Activated CD4-positive, alpha-beta T cell treated with anti-CD3 and anti-CD28 coated beads, Interleukin-2, amount 10 ng/mL, durations not matched to agents 7 days and 5 days (primary cell): Measurements from ENCODE around the gene E2F4. TPM values are rescaled to one million over a fixed set of nuclear protein-coding genes. Genes with fewer than 3 reads are reported as not detected.

Experiments
- CTCF ChIA-PET: fragments of 350-600 bp; sonication (Branson Sonifier 250); formaldehyde crosslinking; loops from one replicate; lab custom pipeline; 2021; ENCODE audit warnings: antibody characterized with exemption; lab: Charles Lee
- POLR2A ChIA-PET: fragments of 350-600 bp; sonication (Branson Sonifier 250); formaldehyde crosslinking; loops from one replicate; lab custom pipeline; 2021; ENCODE audit warnings: antibody characterized with exemption; lab: Charles Lee
- DNase-seq: peaks from one replicate; pipeline ENCODE4 v3.0.0-alpha.2; 2020
- H3K27ac Mint-ChIP-seq: one replicate; pipeline ENCODE4 v1.8.0; 2021; ENCODE audit warnings: mild to moderate bottlenecking, moderate library complexity, mixed read lengths
- H3K27me3 Mint-ChIP-seq: one replicate; pipeline ENCODE4 v1.8.0; 2021; ENCODE audit warnings: mixed read lengths
- H3K36me3 Mint-ChIP-seq: one replicate; pipeline ENCODE4 v1.8.0; 2021; ENCODE audit warnings: low read depth, mixed read lengths
- H3K4me1 Mint-ChIP-seq: one replicate; pipeline ENCODE4 v1.8.0; 2021; ENCODE audit warnings: mixed read lengths
- H3K4me3 Mint-ChIP-seq: one replicate; pipeline ENCODE4 v1.8.0; 2021; ENCODE audit warnings: mild to moderate bottlenecking, moderate library complexity, mixed read lengths
- H3K9me3 Mint-ChIP-seq: one replicate; pipeline ENCODE4 v1.8.0; 2021; ENCODE audit warnings: mixed read lengths
- total RNA-seq, 2 experiments: library from RNA; stranded (reverse); gene quantifications; one replicate each; pipeline ENCODE4 v1.2.3, GENCODE V29; 2021

The E2F4 gene
- total RNA-seq, 2 experiments from 2014 or later = 114 to 120 TPM

- H3K9me3 Mint-ChIP-seq = no peaks in the 10 kb centered on the region
- ChIA-PET POLR2A (no interaction called here), CTCF (interaction anchor here (0.5 to 3.3 kb wide), 7 partner anchors 9 to 103 kb away, joined by 3 to 20 read pairs (median 3); partner anchors contain the start of genes FHOD1, SLC9A5 and TMEM208)
- H3K4me3 Mint-ChIP-seq = no peak overlapping the region
- H3K4me1 Mint-ChIP-seq = peaks cover 26% of the 10 kb centered on the region
- H3K27me3 Mint-ChIP-seq = no peaks in the 10 kb centered on the region
- H3K27ac Mint-ChIP-seq = no peak overlapping the region
- peaks cover 20% of the 10 kb centered on the region for H3K36me3 Mint-ChIP-seq
- DNase-seq = no peak
Observed at GRCh38 chr16:67238806-67239470, 47.0 kb downstream of the E2F4 start.

DNA sequence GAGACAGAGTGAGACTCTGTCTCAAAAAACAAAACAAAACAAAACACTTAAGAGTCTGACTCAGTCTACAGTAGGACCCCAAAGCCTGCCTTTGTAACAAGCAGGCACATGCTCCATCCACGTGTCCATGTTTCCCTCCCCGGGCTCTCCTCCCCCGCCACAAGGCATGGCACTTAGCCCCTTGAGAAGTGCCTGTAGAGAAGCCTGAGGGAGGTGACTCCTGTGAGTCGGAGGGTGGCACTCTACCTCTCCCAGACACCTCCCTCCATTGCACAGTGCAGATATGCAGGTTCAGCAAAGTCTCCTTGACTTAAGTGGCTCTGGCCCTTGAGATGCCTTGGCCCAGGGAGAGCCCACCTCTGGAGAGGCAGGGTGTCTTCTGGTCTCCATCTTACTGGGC is 48.6 kb downstream of the E2F4 start:
- Mint-ChIP-seq H3K4me3 (no peak overlapping the region), H3K27ac (no peak overlapping the region), H3K9me3 (no peaks in the 10 kb centered on the region), H3K4me1 (peaks cover 42% of the 10 kb centered on the region), H3K27me3 (no peaks in the 10 kb centered on the region), H3K36me3 (peaks cover 20% of the 10 kb centered on the region)
- CTCF ChIA-PET = no interaction called here
- POLR2A ChIA-PET = no interaction called here
- DNase-seq = no peak

- CTCF ChIA-PET = interaction anchor here (0.6 to 1.3 kb wide), 3 partner anchors 8 to 186 kb away, joined by 3 to 6 read pairs (median 4); partner anchors contain the start of gene TMEM208
- Mint-ChIP-seq H3K4me1 (peaks cover 40% of the 10 kb centered on the region), H3K27me3 (no peaks in the 10 kb centered on the region), H3K36me3 (peaks cover 16% of the 10 kb centered on the region), H3K4me3 (no peak overlapping the region), H3K27ac (peak overlapping the region; percentile 28), H3K9me3 (no peaks in the 10 kb centered on the region)
- DNase-seq = no peak
- POLR2A ChIA-PET = no interaction called here
Observed at GRCh38 chr16:67241008-67241900, 49.3 kb downstream of the E2F4 start.

- Mint-ChIP-seq H3K4me3 (no peak overlapping the region), H3K9me3 (no peaks in the 10 kb centered on the region), H3K27ac (no peak overlapping the region), H3K27me3 (no peaks in the 10 kb centered on the region), H3K4me1 (peaks cover 38% of the 10 kb centered on the region), H3K36me3 (peaks cover 10% of the 10 kb centered on the region)
- ChIA-PET POLR2A (no interaction called here), CTCF (interaction anchor here (1.3 kb wide), 1 partner anchor 15 kb away, joined by 6 read pairs; the partner anchor contains the start of gene TMEM208)
- DNase-seq = no peak
Observed at GRCh38 chr16:67242138-67242730, 50.3 kb downstream of the E2F4 start.

- peaks cover 2% of the 10 kb centered on the region for H3K27me3 Mint-ChIP-seq
Observed at GRCh38 chr16:67243481-67243880, 51.5 kb downstream of the E2F4 start.

GRCh38 chr16:67244387-67245185 is 52.6 kb downstream of the E2F4 start:
- POLR2A ChIA-PET = interaction anchor here (0.6 to 1.7 kb wide), 4 partner anchors 13 to 330 kb away, joined by 3 to 7 read pairs (median 4); partner anchors contain the start of gene TMEM208
- peak overlapping the region; percentile 88 for H3K27ac Mint-ChIP-seq
- CTCF ChIA-PET = interaction anchor here (0.7 to 4.6 kb wide), 18 partner anchors 8 to 276 kb away, joined by 3 to 24 read pairs (median 3); partner anchors contain the start of genes ATP6V0D1 and TMEM208
- H3K4me1 Mint-ChIP-seq = peaks cover 48% of the 10 kb centered on the region
- H3K36me3 Mint-ChIP-seq = peaks cover 1% of the 10 kb centered on the region
- peak overlapping the region; percentile 91 for H3K4me3 Mint-ChIP-seq
- peak; percentile 81 for DNase-seq
- peaks cover 9% of the 10 kb centered on the region for H3K27me3 Mint-ChIP-seq
- no peaks in the 10 kb centered on the region for H3K9me3 Mint-ChIP-seq

More at GRCh38 chr16:67243481-67243880, 51.5 kb downstream of the E2F4 start:
- Mint-ChIP-seq H3K4me3 (no peak overlapping the region), H3K27ac (no peak overlapping the region), H3K36me3 (peaks cover 2% of the 10 kb centered on the region), H3K4me1 (peaks cover 41% of the 10 kb centered on the region), H3K9me3 (no peaks in the 10 kb centered on the region)
- ChIA-PET POLR2A (interaction anchor here (1.7 kb wide), 1 partner anchor 17 kb away, joined by 7 read pairs; the partner anchor contains the start of gene TMEM208), CTCF (interaction anchor here (1.0 to 1.6 kb wide), 7 partner anchors 9 to 290 kb away, joined by 3 to 8 read pairs (median 4); partner anchors contain the start of gene ATP6V0D1)
- DNase-seq = no peak

DNA sequence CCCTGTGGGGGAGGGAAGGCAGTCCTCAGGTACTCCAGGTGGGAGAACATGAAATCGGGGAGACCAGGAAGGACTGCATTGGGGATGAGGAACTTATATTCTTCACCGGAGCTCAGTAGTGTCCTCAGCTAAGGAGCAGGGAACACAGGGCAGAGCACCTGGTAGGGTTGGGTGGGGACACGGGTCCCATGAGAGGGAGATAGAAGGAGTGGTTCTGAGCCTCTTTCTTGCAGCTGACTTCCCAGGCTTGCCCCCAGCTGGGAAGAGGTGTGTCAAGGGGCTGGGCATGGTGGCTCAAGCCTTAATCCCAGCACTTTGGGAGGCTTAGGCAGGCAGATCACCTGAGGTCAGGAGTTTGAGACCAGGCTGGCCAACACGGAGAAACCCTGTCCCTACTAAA is 53.2 kb downstream of the E2F4 start:
- peak overlapping the region; percentile 91 for H3K4me3 Mint-ChIP-seq
- ChIA-PET CTCF (interaction anchor here (0.7 to 4.6 kb wide), 13 partner anchors 9 to 276 kb away, joined by 3 to 24 read pairs (median 3); partner anchors contain the start of genes ATP6V0D1, HSD11B2 and TMEM208), POLR2A (interaction anchor here (1.7 kb wide), 1 partner anchor 18 kb away, joined by 7 read pairs; the partner anchor contains the start of gene TMEM208)
- peaks cover 51% of the 10 kb centered on the region for H3K4me1 Mint-ChIP-seq
- H3K9me3 Mint-ChIP-seq = no peaks in the 10 kb centered on the region
- peak overlapping the region; percentile 88 for H3K27ac Mint-ChIP-seq
- no peak for DNase-seq
- peaks cover 15% of the 10 kb centered on the region for H3K27me3 Mint-ChIP-seq
- no peaks in the 10 kb centered on the region for H3K36me3 Mint-ChIP-seq

- no peaks in the 10 kb centered on the region for H3K36me3 Mint-ChIP-seq
- CTCF ChIA-PET = interaction anchor here (0.7 to 4.6 kb wide), 9 partner anchors 7 to 275 kb away, joined by 3 to 24 read pairs (median 4); partner anchors contain the start of genes HSD11B2 and TMEM208
- H3K27ac Mint-ChIP-seq = peak overlapping the region; percentile 88
- peaks cover 20% of the 10 kb centered on the region for H3K27me3 Mint-ChIP-seq
- POLR2A ChIA-PET = no interaction called here
- no peaks in the 10 kb centered on the region for H3K9me3 Mint-ChIP-seq
- H3K4me1 Mint-ChIP-seq = peaks cover 51% of the 10 kb centered on the region
- no peak for DNase-seq
- peak overlapping the region; percentile 91 for H3K4me3 Mint-ChIP-seq
Observed at GRCh38 chr16:67245674-67246080, 53.7 kb downstream of the E2F4 start.

DNA sequence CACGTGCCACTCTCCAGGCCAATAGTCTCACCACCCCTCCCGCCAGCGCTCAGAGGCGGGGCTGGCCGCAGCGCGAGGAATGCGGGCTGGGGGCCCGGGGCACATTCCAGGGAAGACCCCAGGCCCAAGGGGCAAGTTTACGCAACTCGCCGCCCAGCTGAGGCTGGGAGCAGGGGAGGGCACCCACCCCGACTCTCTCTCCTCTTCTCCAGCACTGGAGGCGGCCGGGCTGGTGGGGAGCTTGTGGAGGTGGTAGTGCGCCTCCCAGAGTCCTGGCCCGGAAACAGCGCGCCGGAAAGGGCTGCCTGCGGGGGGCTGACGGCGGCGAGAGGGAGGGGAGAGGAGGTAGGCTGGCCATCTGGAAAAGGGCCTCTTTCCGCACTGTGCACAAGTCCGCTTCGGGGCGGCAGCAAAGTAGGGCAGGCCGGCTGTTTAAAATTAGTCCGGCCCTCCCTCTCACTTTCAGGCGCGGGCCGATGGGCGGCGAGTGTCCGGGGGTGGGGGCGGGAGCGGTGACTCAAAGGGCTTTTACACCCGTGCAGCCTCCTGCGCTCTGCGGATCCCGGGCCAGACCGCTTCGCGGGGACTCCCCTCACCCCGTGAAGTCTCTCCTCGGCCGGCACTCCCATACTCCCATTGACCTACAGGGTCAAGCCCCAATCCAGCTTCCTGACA is 54.3 kb downstream of the E2F4 start:
- peak overlapping the region; percentile 91 for H3K4me3 Mint-ChIP-seq
- peaks cover 24% of the 10 kb centered on the region for H3K27me3 Mint-ChIP-seq
- CTCF ChIA-PET = interaction anchor here (0.9 to 4.6 kb wide), 9 partner anchors 8 to 275 kb away, joined by 3 to 24 read pairs (median 4); partner anchors contain the start of gene TMEM208
- POLR2A ChIA-PET = no interaction called here
- DNase-seq = peak; percentile 50
- no peaks in the 10 kb centered on the region for H3K36me3 Mint-ChIP-seq
- H3K4me1 Mint-ChIP-seq = peaks cover 50% of the 10 kb centered on the region
- no peaks in the 10 kb centered on the region for H3K9me3 Mint-ChIP-seq
- peak overlapping the region; percentile 87 for H3K27ac Mint-ChIP-seq

- POLR2A ChIA-PET = no interaction called here
- Mint-ChIP-seq H3K4me3 (peak overlapping the region; percentile 91), H3K36me3 (no peaks in the 10 kb centered on the region), H3K27me3 (peaks cover 24% of the 10 kb centered on the region), H3K4me1 (peaks cover 47% of the 10 kb centered on the region), H3K27ac (peak overlapping the region; percentile 87), H3K9me3 (no peaks in the 10 kb centered on the region)
- no peak for DNase-seq
- CTCF ChIA-PET = interaction anchor here (0.9 to 4.6 kb wide), 8 partner anchors 8 to 274 kb away, joined by 3 to 24 read pairs (median 5); partner anchors contain the start of genes NOL3 and TMEM208
Observed at GRCh38 chr16:67246756-67247191, 54.8 kb downstream of the E2F4 start.
